A549 treated with dexamethasone at 1 μM for 4 hours (cell line): ENCODE results near the gene UNC80. TPM values are rescaled to one million over a fixed set of nuclear protein-coding genes. Genes with fewer than 3 reads are reported as not detected.

Experiments used
- total RNA-seq: library from RNA; stranded (reverse); fragments of 200-300 nt; extraction: Qiagen RNA extraction; gene quantifications from 5 replicates; pipeline ENCODE4 v1.2.3, GENCODE V29; 2022

The UNC80 gene
- total RNA-seq, result 0.02 TPM in 1 of 5 replicates, not detected in the others

GRCh38 chr2:209771474-209772289 lies at the start of gene UNC80:
UNC80 (plus strand) TSS chr2:209771832; CDS start chr2:209772073, 241 bp downstream.

GRCh38 chr2:210002158-210003157 lies 230.8 kb downstream of the UNC80 start, which contains the start of gene RPE:
RPE (plus strand) TSS chr2:210002638; CDS start chr2:210002662, 24 bp downstream.

Other genes starting within 250 kb of the UNC80 start
- gene RPE, start 230.8 kb downstream of the UNC80 start, total RNA-seq, result 57.4 to 68.8 TPM (median 64.6 TPM) in 5 replicates